CD14-positive monocyte (primary cell): ENCODE results near the gene PICK1. TPM values are rescaled to one million over a fixed set of nuclear protein-coding genes. Genes with fewer than 3 reads are reported as not detected.

Source experiments
- DNase-seq, 3 donors: peaks; one replicate each; pipeline ENCODE4 v3.0.0-alpha.2; 2011 to 2022
- H2AFZ ChIP-seq: 2 replicates; pipeline ENCODE4 v1.6.0; 2012; ENCODE audit warnings: mild to moderate bottlenecking, low read depth, low read length, inconsistent platforms; ENCODE audit not compliant: insufficient read depth, poor library complexity, severe bottlenecking
- H3K27ac ChIP-seq, 2 donors: 1 replicate in 1 of 2; 2 replicates in 1 of 2; pipeline ENCODE4 v1.5.1; 2012 to 2013; ENCODE audit warnings: low read length in 2 of 2, control low read depth in 1 of 2, inconsistent platforms in 1 of 2, low read depth in 1 of 2, mild to moderate bottlenecking in 1 of 2
- H3K27me3 ChIP-seq, 2 donors: one replicate each; pipeline versions ENCODE4 v1.6.0 to v1.6.1; 2011 to 2013; ENCODE audit warnings: low read length in 2 of 2; ENCODE audit not compliant: control insufficient read depth in 2 of 2, insufficient read depth in 2 of 2
- H3K36me3 ChIP-seq, 2 donors: replicated peaks in 1 of 2; 1 replicate in 1 of 2; 2 replicates in 1 of 2; pipeline versions ENCODE4 v1.5.1 to v1.6.1; 2012 to 2013; ENCODE audit warnings: low read length in 2 of 2, control low read depth in 1 of 2, inconsistent platforms in 1 of 2, mild to moderate bottlenecking in 1 of 2; ENCODE audit not compliant: insufficient read depth in 2 of 2, control insufficient read depth in 1 of 2
- H3K4me1 ChIP-seq, 2 donors: 1 replicate in 1 of 2; 2 replicates in 1 of 2; pipeline versions ENCODE4 v1.5.1 to v1.6.1; 2012 to 2013; ENCODE audit warnings: low read length in 2 of 2, control low read depth in 1 of 2, inconsistent platforms in 1 of 2, mild to moderate bottlenecking in 1 of 2, moderate library complexity in 1 of 2; ENCODE audit not compliant: insufficient read depth in 2 of 2, control insufficient read depth in 1 of 2
- H3K4me2 ChIP-seq: replicated peaks from 2 replicates; pipeline ENCODE3; 2012; ENCODE audit warnings: low read length, moderate library complexity, mild to moderate bottlenecking; ENCODE audit not compliant: poor library complexity, severe bottlenecking; ENCODE audit errors: extremely low read depth
- H3K4me3 ChIP-seq, 3 experiments: fragments of 200-600 bp in 1 of 3; sonication (generic) in 1 of 3; replicated peaks in 1 of 3; 1 replicate in 2 of 3; 2 replicates in 1 of 3; pipeline ENCODE4 v1.5.1; 2011 to 2013; ENCODE audit warnings: low read length in 3 of 3, mild to moderate bottlenecking in 3 of 3, control low read depth in 2 of 3, low read depth in 2 of 3, inconsistent platforms in 1 of 3, moderate library complexity in 1 of 3
- H3K79me2 ChIP-seq: 2 replicates; pipeline ENCODE4 v1.6.0; 2012; ENCODE audit warnings: mild to moderate bottlenecking, control low read depth, inconsistent platforms, low read length, moderate library complexity; ENCODE audit not compliant: insufficient read depth
- H3K9ac ChIP-seq: 2 replicates; pipeline ENCODE4 v1.6.0; 2017; ENCODE audit warnings: low read length, mild to moderate bottlenecking; ENCODE audit not compliant: insufficient read depth, poor library complexity, severe bottlenecking
- H3K9me3 ChIP-seq, 2 donors: replicated peaks in 1 of 2; 1 replicate in 1 of 2; 2 replicates in 1 of 2; pipeline versions ENCODE4 v1.5.1 to v1.6.1; 2012 to 2013; ENCODE audit warnings: low read length in 2 of 2, control low read depth in 1 of 2; ENCODE audit not compliant: control insufficient read depth in 1 of 2, insufficient read depth in 1 of 2
- H4K20me1 ChIP-seq: 2 replicates; pipeline ENCODE4 v1.6.0; 2012; ENCODE audit warnings: mild to moderate bottlenecking, low read length, control low read depth, moderate library complexity; ENCODE audit not compliant: insufficient read depth
- H3K27ac Mint-ChIP-seq, 7 donors: one replicate each; pipeline ENCODE4 v1.8.0; 2020; ENCODE audit warnings: mild to moderate bottlenecking in 7 of 7, mixed read lengths in 7 of 7, moderate library complexity in 6 of 7, inconsistent platforms in 2 of 7
- H3K27me3 Mint-ChIP-seq, 3 donors: one replicate each; pipeline ENCODE4 v1.8.0; 2021 to 2022; ENCODE audit warnings: low read depth in 3 of 3, mild to moderate bottlenecking in 3 of 3, mixed read lengths in 3 of 3, moderate library complexity in 3 of 3, inconsistent platforms in 1 of 3
- H3K36me3 Mint-ChIP-seq, 2 donors: one replicate each; pipeline ENCODE4 v1.8.0; 2020; ENCODE audit warnings: mixed read lengths in 2 of 2, inconsistent platforms in 1 of 2, mild to moderate bottlenecking in 1 of 2
- H3K4me1 Mint-ChIP-seq: one replicate; pipeline ENCODE4 v1.8.0; 2020; ENCODE audit warnings: mild to moderate bottlenecking, mixed read lengths
- H3K4me3 Mint-ChIP-seq, 2 donors: one replicate each; pipeline ENCODE4 v1.8.0; 2020; ENCODE audit warnings: mild to moderate bottlenecking in 2 of 2, mixed read lengths in 2 of 2, moderate library complexity in 1 of 2
- H3K9me3 Mint-ChIP-seq, 7 donors: one replicate each; pipeline ENCODE4 v1.8.0; 2020 to 2022; ENCODE audit warnings: mixed read lengths in 7 of 7, mild to moderate bottlenecking in 6 of 7, moderate library complexity in 6 of 7, inconsistent platforms in 2 of 7
- CTCF ChIP-seq: fragments of 200-600 bp; IDR thresholded peaks from one replicate; pipeline ENCODE4 v1.8.0; 2022; ENCODE audit warnings: antibody characterized with exemption, mild to moderate bottlenecking
- WGBS: methylation state at CpG from one replicate; pipeline ENCODE4 v1.1.5; 2013; ENCODE audit warnings: missing lambda C conversion rate; ENCODE audit not compliant: insufficient coverage; 5-methylcytosine and 5-hydroxymethylcytosine counted together
- intact Hi-C, 2 donors: fragments of 100-400 bp; cut with micrococcal nuclease; formaldehyde crosslinking; loops; one replicate each; pipeline versions ENCODE4 v1.15.0 to v1.15.1; 2023
- polyA plus RNA-seq, 3 donors: library from polyadenylated mRNA; depleted of rRNA in 1 of 3; unstranded in 2 of 3; stranded (reverse) in 1 of 3; fragments of 300-500 nt in 2 of 3; fragments of >200 nt in 1 of 3; fragmentation: Illumina TruSeq in 2 of 3; gene quantifications; 1 replicate in 2 of 3; 2 replicates in 1 of 3; pipeline ENCODE4 v1.2.3, GENCODE V29; 2012 to 2021

PICK1 gene
- polyA plus RNA-seq, 3 donors: 6.4 to 16.9 (median 7.2) TPM

GRCh38 chr22:38025514-38025913 lies 31.7 kb upstream of the PICK1 start:
- no peaks in the 10 kb centered on the region for H3K27me3 ChIP-seq
- H3K27ac Mint-ChIP-seq: no peak overlapping the region
- DNase-seq: no peak
- WGBS: 98% methylated on average over 8 of the region's 8 CpGs
- H3K4me1 ChIP-seq: no peaks in the 10 kb centered on the region
- no peak overlapping the region for H3K4me2 ChIP-seq
- no peaks in the 10 kb centered on the region for H3K4me1 Mint-ChIP-seq
- H3K27me3 Mint-ChIP-seq: peaks cover 0 to 9% (median 4%) of the 10 kb centered on the region in 3 donors
- H3K9me3 ChIP-seq: no peaks in the 10 kb centered on the region
- H3K9me3 Mint-ChIP-seq: no peaks in the 10 kb centered on the region
- no peaks in the 10 kb centered on the region for H3K36me3 Mint-ChIP-seq
- no peak for TF ChIP-seq CTCF
- no peak overlapping the region for H3K9ac ChIP-seq
- intact Hi-C loops: no loop called here
- H2AFZ ChIP-seq: no peak overlapping the region
- H3K4me3 ChIP-seq: no peak overlapping the region
- H3K27ac ChIP-seq: no peak overlapping the region
- H3K36me3 ChIP-seq: no peaks in the 10 kb centered on the region
- no peak overlapping the region for H3K4me3 Mint-ChIP-seq
- no peaks in the 10 kb centered on the region for H4K20me1 ChIP-seq
- H3K79me2 ChIP-seq: no peaks in the 10 kb centered on the region

DNA sequence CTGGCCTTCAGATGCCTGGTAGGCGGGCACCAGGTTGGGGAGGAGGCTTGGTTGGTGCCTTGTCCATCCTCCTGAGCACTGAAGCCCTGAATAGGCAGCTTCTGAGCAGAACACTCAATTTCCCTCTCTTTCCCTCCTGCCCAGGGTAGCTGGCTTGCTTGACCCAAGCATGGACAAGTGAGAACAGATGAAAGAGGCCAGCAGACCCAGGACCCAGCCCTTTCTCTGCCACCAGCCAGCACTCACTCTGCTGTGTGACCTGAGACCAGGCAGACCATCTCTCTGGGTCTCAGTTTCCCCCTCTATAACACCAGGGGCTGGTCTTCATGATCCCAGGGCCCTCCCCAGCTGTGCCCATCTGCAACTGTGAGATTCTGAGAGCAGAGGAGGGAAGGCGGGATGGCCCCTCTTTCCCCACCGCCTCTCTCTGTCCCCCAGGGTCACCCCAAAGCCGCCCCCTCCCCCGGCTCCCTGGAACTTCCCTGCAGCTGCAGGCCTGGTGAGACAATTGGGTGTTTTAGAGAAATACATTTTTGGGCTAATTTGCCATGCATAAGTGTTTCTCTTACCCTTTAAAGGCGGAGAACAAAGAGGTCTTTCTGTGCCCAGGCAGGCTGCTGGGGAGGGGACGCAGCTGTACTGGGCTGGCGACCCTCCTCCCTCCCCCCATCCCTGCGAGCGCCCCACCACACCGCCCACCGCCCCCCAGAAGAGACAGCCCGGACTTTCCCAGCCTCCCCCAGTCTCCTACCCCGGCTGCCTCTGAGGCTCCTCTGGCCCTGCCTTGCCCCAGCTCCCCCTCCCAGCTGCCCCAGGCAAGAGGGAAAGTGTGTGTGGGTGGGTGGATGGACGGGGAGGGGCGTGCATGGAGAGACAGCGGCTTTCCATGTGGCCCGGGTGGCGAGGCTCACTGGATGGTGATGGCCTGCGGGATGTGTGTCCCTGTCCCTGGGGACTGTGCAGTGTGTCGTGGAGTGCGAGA lies 30.8 kb upstream of the PICK1 start:
- Histone ChIP-seq H3K79me2 (no peaks in the 10 kb centered on the region), H4K20me1 (no peaks in the 10 kb centered on the region), H3K9ac (no peak overlapping the region), H3K4me2 (no peak overlapping the region), H2AFZ (no peak overlapping the region), H3K9me3 (no peaks in the 10 kb centered on the region), H3K27ac (no peak overlapping the region), H3K36me3 (no peaks in the 10 kb centered on the region), H3K27me3 (no peaks in the 10 kb centered on the region), H3K4me1 (no peaks in the 10 kb centered on the region), H3K4me3 (no peak overlapping the region)
- WGBS: 93% methylated on average over 6 of the region's 22 CpGs
- no peaks in the 10 kb centered on the region for H3K4me1 Mint-ChIP-seq
- H3K4me3 Mint-ChIP-seq: no peak overlapping the region
- H3K27me3 Mint-ChIP-seq: peaks cover 0 to 4% (median 4%) of the 10 kb centered on the region in 3 donors
- no peak for DNase-seq
- H3K36me3 Mint-ChIP-seq: no peaks in the 10 kb centered on the region
- H3K9me3 Mint-ChIP-seq: no peaks in the 10 kb centered on the region
- intact Hi-C loops: no loop called here
- H3K27ac Mint-ChIP-seq: no peak overlapping the region
- TF ChIP-seq CTCF: no peak
